Esophagus squamous epithelium (tissue), 4 donors: ENCODE results near the gene CST3.
"Not testable (repeated sequence)": the region's sequence is repeated elsewhere in the genome, so short reads cannot be mapped to it uniquely, and the experiment has no call there.

Experiments used
- CTCF ChIP-seq, 6 experiments: fragments of 450-650 bp in 4 of 6; fragments of 200-600 bp in 2 of 6; sonication (generic) in 2 of 6; IDR thresholded peaks; one replicate each; pipeline ENCODE4 v1.5.1; 2016 to 2019; ENCODE audit warnings: antibody characterized with exemption in 6 of 6, mild to moderate bottlenecking in 4 of 6, moderate library complexity in 4 of 6
- POLR2A ChIP-seq, 4 donors: fragments of 450-650 bp; IDR thresholded peaks; one replicate each; pipeline ENCODE4 v1.6.1; 2017; ENCODE audit warnings: antibody characterized with exemption in 4 of 4, mild to moderate bottlenecking in 4 of 4, moderate library complexity in 3 of 4

- not testable (repeated sequence) for TF ChIP-seq CTCF, POLR2A (IDR thresholded peaks at IDR 0.05)
Measured at GRCh38 chr20:23659610-23659988, 21.8 kb upstream of the CST3 start.
